Measurements from ENCODE around the gene HMSD.
"Not testable (repeated sequence)": the region's sequence is repeated elsewhere in the genome, so short reads cannot be mapped to it uniquely, and the experiment has no call there.

The HMSD gene, protein sequence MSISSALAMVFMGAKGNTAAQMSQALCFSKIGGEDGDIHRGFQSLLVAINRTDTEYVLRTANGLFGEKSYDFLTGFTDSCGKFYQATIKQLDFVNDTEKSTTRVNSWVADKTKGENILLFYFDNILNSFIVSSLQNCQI

DNA sequence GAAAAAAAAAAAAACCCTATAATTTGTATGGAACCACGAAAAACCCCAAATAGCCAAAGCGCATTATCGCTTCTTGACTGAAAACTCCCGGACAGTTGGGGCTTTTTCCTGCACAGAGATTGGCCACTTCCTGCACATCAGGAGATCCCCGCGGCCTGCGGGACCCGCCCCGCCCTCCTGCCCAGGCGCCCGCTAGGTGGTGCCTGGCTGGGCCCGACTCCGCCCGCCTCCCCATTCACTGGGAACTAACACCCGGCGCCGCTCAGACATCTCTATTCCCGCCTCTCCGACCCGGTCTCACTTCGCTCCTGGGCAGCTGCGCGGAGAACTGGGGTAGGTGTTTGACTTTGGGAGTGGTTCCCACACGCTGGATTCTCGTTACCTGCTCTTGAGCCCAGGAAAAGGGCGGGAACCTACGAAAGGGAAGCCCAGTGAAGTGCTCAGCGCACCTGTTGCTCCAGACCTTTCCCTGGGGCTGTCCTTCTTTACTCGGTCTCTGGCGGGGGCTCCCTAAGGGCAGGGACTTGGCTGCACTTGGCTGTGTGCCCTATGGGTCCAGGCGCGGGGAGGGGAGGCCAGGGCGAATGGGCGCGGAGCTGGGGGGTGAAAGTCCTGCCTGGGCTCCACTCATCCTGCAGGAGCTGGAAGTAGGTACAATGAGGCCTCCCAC is at the start of gene HMSD:
Gene HMSD (plus strand): TSS at position 234 of the 670 bp plus-strand sequence. CDS start 4,155 bp downstream, outside the sequence.
- H3K27me3 Mint-ChIP-seq = no peaks in the 10 kb centered on the region
- intact Hi-C loops (cut with micrococcal nuclease) = no loop called here
- no peaks in the 10 kb centered on the region for H3K36me3 Mint-ChIP-seq (ENCODE audit: low read depth)
- peaks cover 12% of the 10 kb centered on the region for H3K4me1 Mint-ChIP-seq (ENCODE audit: low read depth)
- H3K9me3 Mint-ChIP-seq = peaks cover 6% of the 10 kb centered on the region
- H3K4me3 Mint-ChIP-seq = peak within 1 kb of the TSS; percentile 55
- H3K27ac Mint-ChIP-seq = no peak within 1 kb of the TSS

DNA sequence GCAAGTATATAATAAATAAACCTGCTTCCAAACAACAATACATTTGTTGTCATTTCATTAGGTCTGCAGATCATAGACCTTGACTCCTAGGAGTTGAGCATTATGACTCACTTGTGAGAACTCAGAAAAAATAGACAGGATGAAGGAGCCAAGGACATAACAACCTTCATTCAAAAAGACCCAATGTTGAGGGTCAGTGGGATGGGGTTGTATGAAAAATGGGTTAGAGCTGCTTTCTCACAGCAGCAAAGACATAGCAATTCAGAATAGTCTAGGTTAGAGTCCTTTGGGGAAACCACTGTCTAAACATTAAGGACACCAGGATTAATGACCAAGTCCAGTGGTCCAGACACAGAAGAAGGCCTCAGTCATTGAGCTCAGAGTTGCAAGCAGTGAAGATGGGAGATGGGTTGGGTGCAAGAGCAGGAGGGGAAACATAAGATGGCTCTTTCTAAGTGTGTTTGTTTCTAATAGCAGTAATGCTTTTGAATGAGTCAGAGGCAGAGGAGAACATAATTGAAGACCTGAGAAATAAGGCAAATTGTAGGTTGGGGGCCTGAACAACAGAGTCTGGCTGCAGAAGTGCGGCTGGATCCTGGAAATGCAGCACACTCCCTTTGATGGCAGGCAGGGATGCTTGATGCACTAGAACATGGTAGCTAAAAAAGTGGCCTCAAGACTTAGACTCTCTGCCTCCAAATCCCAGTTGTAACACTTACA is 45.1 kb upstream of the HMSD start:
- H3K27me3 Mint-ChIP-seq = no peaks in the 10 kb centered on the region
- intact Hi-C loops (cut with micrococcal nuclease) = no loop called here
- H3K36me3 Mint-ChIP-seq (ENCODE audit: low read depth) = peaks cover 6% of the 10 kb centered on the region
- H3K9me3 Mint-ChIP-seq = peaks cover 9% of the 10 kb centered on the region
- H3K27ac Mint-ChIP-seq = peak overlapping the region; percentile 6
- no peak overlapping the region for H3K4me3 Mint-ChIP-seq
- H3K4me1 Mint-ChIP-seq (ENCODE audit: low read depth) = peaks cover 33% of the 10 kb centered on the region

DNA sequence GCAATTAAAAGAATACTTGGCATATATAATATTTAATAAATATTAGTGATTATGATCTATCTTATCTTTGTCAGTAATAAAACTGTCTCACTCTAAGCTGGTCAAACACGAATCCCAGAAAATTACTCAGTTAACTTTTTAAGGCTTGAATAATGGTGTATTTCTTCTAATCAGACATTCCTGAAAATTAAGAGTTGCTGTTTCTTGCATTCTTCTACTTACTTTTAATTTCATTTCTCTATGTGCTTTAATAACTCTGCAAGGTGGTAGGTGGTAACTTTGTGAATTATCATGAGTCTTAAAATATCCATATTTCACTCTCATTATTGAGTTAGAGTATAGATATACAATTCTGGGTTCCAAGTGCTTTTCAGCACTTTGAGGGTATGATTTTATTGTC is 44.4 kb upstream of the HMSD start:
- intact Hi-C loops (cut with micrococcal nuclease) = no loop called here
- Mint-ChIP-seq H3K9me3 (peaks cover 9% of the 10 kb centered on the region), H3K27me3 (no peaks in the 10 kb centered on the region), H3K4me1 (ENCODE audit: low read depth) (peaks cover 31% of the 10 kb centered on the region), H3K4me3 (no peak overlapping the region), H3K27ac (no peak overlapping the region), H3K36me3 (ENCODE audit: low read depth) (peaks cover 6% of the 10 kb centered on the region)

DNA sequence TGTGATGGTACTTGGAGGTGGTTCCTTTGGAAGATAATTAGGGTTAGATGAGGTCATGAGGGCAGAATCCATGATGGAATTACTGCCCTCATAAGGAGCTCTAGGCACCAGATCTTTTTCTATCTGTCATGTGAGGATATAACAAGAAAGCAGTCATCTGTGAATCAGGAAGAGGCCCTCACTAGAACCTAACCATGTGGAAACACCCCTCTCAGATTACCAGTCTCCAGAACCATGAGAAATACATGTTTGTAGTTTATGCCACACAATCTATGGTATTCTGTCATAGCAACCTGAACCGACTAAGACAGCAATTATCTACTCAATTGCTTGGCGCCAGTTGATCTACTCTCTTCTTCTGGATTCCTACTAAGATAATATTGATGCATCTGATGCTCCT is 43.7 kb upstream of the HMSD start:
- Mint-ChIP-seq H3K27me3 (no peaks in the 10 kb centered on the region), H3K4me3 (no peak overlapping the region), H3K9me3 (peaks cover 9% of the 10 kb centered on the region), H3K36me3 (ENCODE audit: low read depth) (peaks cover 6% of the 10 kb centered on the region), H3K4me1 (ENCODE audit: low read depth) (peaks cover 34% of the 10 kb centered on the region), H3K27ac (no peak overlapping the region)
- intact Hi-C loops (cut with micrococcal nuclease) = no loop called here

DNA sequence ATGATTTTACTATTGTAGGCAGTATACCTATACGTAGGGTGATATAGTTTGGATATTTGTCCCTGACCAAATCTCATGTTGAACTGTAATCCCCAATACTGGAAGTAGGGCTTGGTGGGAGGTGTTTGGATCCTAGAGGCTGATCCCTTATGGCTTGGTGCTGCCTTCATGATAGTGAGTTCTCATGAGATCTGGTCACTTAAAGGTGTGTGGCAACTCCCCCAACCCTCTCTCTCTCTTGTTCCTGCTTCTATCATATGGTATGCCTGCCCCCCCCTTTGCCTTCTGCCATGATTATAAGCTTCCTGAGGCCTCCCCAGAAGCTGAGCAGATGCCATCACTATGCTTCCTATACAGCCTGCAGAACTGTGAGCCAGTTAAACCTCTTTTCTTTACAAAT is 43.0 kb upstream of the HMSD start:
- intact Hi-C loops (cut with micrococcal nuclease) = no loop called here
- Mint-ChIP-seq H3K4me3 (no peak overlapping the region), H3K4me1 (ENCODE audit: low read depth) (peaks cover 39% of the 10 kb centered on the region), H3K27me3 (no peaks in the 10 kb centered on the region), H3K9me3 (peaks cover 9% of the 10 kb centered on the region), H3K36me3 (ENCODE audit: low read depth) (peaks cover 6% of the 10 kb centered on the region), H3K27ac (no peak overlapping the region)

DNA sequence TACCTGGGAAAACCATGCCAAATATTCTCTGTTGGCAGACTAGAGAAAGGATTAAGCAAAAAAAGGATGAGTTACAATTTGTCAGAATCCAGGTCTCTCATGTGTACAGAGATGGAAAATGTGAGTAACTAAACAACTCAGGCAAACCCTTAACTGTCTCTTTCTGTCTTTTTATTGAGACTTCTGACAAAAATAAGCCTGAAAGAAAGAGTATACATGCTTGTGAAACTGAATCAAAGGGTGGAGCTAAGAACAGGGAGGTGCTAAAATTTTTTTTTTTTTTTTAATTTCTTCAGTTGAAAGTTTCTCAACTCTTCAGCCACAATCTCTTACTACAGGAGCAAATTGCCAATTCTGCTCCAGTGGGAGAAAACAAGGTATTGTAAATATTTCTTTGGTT is 41.4 kb upstream of the HMSD start, which contains the start of gene SERPINB10:
Gene SERPINB10 (plus strand): TSS at position 295 of the 400 bp plus-strand sequence. CDS start 7,553 bp downstream, outside the sequence.
- intact Hi-C loops (cut with micrococcal nuclease) = no loop called here
- no peak within 1 kb of the TSS for H3K4me3 Mint-ChIP-seq
- peak within 1 kb of the TSS; percentile 28 for H3K27ac Mint-ChIP-seq
- peaks cover 50% of the 10 kb centered on the region for H3K4me1 Mint-ChIP-seq (ENCODE audit: low read depth)
- no peaks in the 10 kb centered on the region for H3K27me3 Mint-ChIP-seq
- peaks cover 5% of the 10 kb centered on the region for H3K36me3 Mint-ChIP-seq (ENCODE audit: low read depth)
- peaks cover 9% of the 10 kb centered on the region for H3K9me3 Mint-ChIP-seq

DNA sequence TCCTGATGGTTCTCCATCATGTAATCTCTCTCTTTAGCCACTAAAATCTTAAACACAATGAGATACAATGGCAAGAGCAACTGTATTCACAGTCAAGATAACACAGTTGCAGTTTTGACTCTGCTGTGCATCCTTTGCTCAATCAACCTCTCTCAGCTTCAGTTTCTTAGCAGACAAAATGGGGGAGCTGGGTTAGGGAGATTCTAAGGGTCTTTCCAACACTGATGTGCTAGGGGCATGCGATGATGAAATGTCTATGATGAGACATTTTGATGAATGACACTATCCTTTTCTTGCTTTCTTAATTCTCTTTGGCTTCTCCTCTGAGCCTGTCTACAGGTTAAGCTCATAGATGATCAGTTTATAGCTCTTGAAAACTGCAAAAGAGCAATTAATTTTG is 40.2 kb upstream of the HMSD start:
- H3K36me3 Mint-ChIP-seq (ENCODE audit: low read depth) = no peaks in the 10 kb centered on the region
- H3K27me3 Mint-ChIP-seq = no peaks in the 10 kb centered on the region
- intact Hi-C loops (cut with micrococcal nuclease) = no loop called here
- peaks cover 9% of the 10 kb centered on the region for H3K9me3 Mint-ChIP-seq
- no peak overlapping the region for H3K4me3 Mint-ChIP-seq
- peak overlapping the region; percentile 28 for H3K27ac Mint-ChIP-seq
- peaks cover 60% of the 10 kb centered on the region for H3K4me1 Mint-ChIP-seq (ENCODE audit: low read depth)

DNA sequence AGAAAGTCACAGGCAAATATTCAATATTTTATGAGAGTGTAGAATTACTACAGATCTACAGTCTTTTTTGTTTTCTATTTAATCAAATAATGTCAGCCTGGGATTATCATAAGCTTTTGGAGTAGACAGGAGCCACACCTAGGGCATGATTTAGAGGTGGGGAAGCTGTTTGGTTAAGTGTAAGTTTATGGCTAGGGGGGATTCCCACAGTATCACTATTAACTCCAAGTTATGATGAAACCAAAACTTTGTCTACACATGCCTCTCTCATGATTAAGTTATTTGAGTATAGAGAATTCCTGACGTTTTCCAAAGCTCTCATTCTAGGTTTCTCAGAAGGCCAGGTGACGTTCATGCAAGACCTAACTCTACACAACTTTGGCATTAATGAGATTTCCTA is 39.2 kb upstream of the HMSD start:
- peaks cover 59% of the 10 kb centered on the region for H3K4me1 Mint-ChIP-seq (ENCODE audit: low read depth)
- peaks cover 9% of the 10 kb centered on the region for H3K9me3 Mint-ChIP-seq
- H3K4me3 Mint-ChIP-seq = no peak overlapping the region
- no peaks in the 10 kb centered on the region for H3K27me3 Mint-ChIP-seq
- H3K36me3 Mint-ChIP-seq (ENCODE audit: low read depth) = no peaks in the 10 kb centered on the region
- intact Hi-C loops (cut with micrococcal nuclease) = no loop called here
- H3K27ac Mint-ChIP-seq = no peak overlapping the region

DNA sequence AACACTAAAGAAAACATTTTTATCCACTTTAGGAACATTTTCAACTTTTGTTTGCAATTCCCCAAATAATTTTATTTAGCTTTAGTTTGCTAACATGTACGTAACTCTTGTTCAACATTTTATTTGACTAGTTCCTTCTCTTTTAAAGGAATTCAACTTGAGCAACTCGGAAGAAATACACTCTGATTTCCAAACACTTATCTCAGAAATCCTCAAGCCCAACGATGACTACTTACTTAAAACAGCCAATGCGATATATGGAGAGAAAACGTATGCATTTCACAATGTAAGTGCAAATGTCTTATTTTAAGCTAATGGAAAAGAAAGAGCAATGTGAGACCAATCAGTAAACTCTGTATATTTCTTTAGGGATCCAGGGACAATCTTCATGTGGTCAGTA is 31.3 kb upstream of the HMSD start:
- Mint-ChIP-seq H3K4me3 (peak overlapping the region; percentile 2), H3K9me3 (no peaks in the 10 kb centered on the region), H3K27me3 (no peaks in the 10 kb centered on the region), H3K36me3 (ENCODE audit: low read depth) (no peaks in the 10 kb centered on the region), H3K27ac (no peak overlapping the region), H3K4me1 (ENCODE audit: low read depth) (peaks cover 41% of the 10 kb centered on the region)
- intact Hi-C loops (cut with micrococcal nuclease) = no loop called here

DNA sequence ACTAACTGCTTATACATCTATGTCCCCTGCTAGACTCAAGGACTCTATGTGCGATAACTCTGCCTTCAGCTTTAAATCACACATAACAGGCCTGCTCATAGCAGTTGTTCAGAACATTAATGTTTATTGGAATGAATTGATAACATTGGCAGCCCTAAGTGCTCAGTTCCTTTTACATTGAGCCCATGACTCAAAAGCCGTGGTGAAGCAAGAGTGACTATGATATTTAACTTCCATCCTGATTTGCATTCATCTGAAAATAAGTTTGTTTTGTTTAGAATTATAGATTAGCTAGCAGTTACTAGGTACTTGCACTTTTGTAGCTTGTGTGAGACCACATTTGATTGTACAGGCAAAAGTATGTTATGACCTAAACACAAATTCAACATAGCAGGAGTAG is 27.1 kb upstream of the HMSD start:
- intact Hi-C loops (cut with micrococcal nuclease) = no loop called here
- H3K27me3 Mint-ChIP-seq = no peaks in the 10 kb centered on the region
- H3K4me1 Mint-ChIP-seq (ENCODE audit: low read depth) = peaks cover 32% of the 10 kb centered on the region
- H3K4me3 Mint-ChIP-seq = no peak overlapping the region
- H3K36me3 Mint-ChIP-seq (ENCODE audit: low read depth) = no peaks in the 10 kb centered on the region
- peak overlapping the region; percentile 2 for H3K27ac Mint-ChIP-seq
- no peaks in the 10 kb centered on the region for H3K9me3 Mint-ChIP-seq

DNA sequence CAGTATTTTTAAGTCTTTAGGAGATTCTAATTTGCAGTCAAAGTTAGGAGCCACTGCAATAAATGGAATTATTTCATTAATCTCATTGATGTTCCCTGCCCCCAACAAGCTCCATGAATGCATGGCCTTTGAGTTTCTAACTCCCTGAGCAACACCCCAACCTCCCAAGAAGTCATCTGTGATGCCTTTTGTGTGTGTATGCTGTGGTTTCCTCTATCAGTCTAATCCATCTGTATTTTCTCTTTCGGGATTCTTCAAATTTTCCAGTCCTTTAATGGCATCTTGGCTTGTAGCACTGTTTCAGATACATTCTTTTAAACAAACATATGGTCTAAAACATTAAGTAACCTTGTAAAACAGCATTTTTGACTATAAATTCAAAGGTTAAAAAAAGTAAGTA is 24.6 kb upstream of the HMSD start:
- Mint-ChIP-seq H3K27me3 (no peaks in the 10 kb centered on the region), H3K4me1 (ENCODE audit: low read depth) (peaks cover 29% of the 10 kb centered on the region), H3K27ac (no peak overlapping the region), H3K9me3 (no peaks in the 10 kb centered on the region), H3K36me3 (ENCODE audit: low read depth) (no peaks in the 10 kb centered on the region), H3K4me3 (no peak overlapping the region)
- intact Hi-C loops (cut with micrococcal nuclease) = no loop called here

DNA sequence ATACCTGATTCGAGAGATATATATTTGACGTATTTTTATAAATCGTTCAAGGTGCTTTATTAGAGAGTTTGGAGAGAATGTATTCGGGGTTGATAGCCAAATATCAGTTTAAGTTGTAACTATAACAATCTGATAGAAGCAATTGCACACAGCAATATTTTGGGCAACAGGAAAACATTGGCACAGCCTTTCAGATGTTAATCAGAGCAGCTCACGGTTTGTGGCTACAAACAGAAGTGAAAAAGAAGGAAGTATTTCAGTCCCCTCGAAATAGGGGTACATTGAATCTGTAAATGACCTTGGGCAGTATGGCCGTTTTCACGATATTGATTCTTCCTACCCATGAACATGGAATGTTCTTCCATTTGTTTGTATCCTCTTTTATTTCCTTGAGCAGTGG is 20.8 kb upstream of the HMSD start:
- Mint-ChIP-seq H3K36me3 (ENCODE audit: low read depth) (no peaks in the 10 kb centered on the region), H3K4me1 (ENCODE audit: low read depth) (peaks cover 23% of the 10 kb centered on the region), H3K27me3 (no peaks in the 10 kb centered on the region)

DNA sequence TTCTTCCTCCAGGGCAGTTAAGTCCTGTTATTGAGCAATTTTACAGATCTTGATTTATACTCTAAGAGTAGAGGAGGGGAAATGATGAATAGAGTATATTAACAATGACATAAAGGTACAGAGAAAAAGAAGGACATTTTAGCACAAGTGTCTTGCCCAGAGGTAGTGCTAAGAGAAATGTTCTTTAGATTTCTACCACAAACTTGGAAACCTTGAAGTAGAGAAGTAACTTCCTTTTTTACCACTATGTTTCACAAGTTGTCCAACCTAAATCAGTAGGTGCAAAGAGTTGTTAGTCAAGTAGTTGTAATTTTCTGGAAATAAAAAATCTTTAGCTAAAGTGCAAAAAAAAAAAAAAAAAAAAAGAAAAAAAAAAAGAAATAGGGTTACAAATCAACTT is 19.7 kb upstream of the HMSD start:
- H3K4me3 Mint-ChIP-seq; H3K27ac Mint-ChIP-seq; H3K36me3 Mint-ChIP-seq (ENCODE audit: low read depth); H3K27me3 Mint-ChIP-seq; intact Hi-C loops (cut with micrococcal nuclease); H3K9me3 Mint-ChIP-seq: not testable (repeated sequence)
- H3K4me1 Mint-ChIP-seq (ENCODE audit: low read depth) = peaks cover 23% of the 10 kb centered on the region

More for the DNA sequence above, 20.8 kb upstream of the HMSD start:
- H3K4me3 Mint-ChIP-seq = no peak overlapping the region
- intact Hi-C loops (cut with micrococcal nuclease) = no loop called here
- H3K27ac Mint-ChIP-seq = no peak overlapping the region
- H3K9me3 Mint-ChIP-seq = no peaks in the 10 kb centered on the region

DNA sequence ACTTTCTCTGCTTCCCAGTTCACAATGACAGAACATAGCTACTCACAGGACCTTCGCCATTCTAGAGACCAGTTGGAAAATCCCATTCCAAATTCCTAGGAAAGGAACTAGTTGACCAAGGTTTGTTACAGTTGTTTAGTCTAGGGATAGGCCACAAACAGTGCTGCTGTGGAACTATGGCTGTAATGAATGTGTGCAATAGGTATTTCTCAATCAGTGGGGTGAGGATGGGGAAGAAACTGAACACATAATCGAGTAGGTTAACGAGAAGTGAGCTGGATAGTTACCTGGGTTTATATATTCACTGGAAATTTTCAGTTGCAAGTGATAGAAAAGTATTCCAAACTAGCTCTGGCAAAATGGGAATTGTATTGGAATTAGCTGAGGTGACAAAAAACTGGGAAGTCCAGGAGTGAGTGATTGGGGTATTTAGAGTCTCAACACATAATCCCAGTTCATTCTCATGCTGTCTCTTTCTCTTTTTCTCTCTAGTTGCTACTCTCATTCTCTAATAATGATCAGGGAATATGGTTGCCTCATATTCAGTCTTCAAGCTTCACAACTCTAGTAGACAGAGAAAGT is 18.2 kb upstream of the HMSD start:
- Mint-ChIP-seq H3K27me3 (no peaks in the 10 kb centered on the region), H3K36me3 (ENCODE audit: low read depth) (no peaks in the 10 kb centered on the region), H3K4me1 (ENCODE audit: low read depth) (peaks cover 25% of the 10 kb centered on the region), H3K27ac (no peak overlapping the region), H3K9me3 (no peaks in the 10 kb centered on the region), H3K4me3 (no peak overlapping the region)
- intact Hi-C loops (cut with micrococcal nuclease) = loop anchor here (10.0 kb wide), 1 partner anchor 356 kb away; no protein-coding TSS in a partner anchor

Measured in dendritic cell treated with granulocyte-macrophage colony-stimulating factor and Interleukin-4, amounts not matched to agents 40 ng/mL and 50 ng/mL, for 4 days (primary cell).